ENCODE data around the gene TSC22D4.

DNA sequence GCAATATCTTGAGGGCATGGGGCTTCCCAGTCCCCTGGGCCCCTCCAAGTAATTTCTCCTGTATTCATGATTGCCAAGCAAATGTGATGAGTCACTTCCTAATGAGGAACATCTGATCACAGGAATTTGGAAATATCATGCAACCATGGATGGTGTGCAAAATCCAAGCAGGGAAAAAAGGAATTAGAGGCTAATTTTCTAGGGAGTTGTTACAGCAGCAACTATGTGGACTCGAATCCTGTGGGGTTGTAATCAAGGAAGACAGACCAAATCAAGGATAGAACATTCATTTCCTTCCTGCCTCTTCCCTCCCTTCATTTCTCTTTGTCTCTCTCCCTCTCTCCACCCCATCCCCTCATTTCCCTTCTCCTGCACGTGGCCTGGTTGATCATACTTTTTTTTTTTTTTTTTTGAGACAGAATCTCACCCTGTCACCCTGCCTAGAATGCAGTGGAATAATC lies 36.1 kb upstream of the TSC22D4 start:
- TF ChIP-seq CTCF (IDR thresholded peaks at IDR 0.05; ENCODE audit: insufficient read depth, low read depth, low read length) (no peak), EZH2 (IDR thresholded peaks at IDR 0.05; ENCODE audit: insufficient read depth, low read length) (no peak)
